Right renal cortex interstitium (tissue), 3 donors: ENCODE data around the gene KLHDC7B. TPM values are rescaled to one million over a fixed set of nuclear protein-coding genes. Genes with fewer than 3 reads are reported as not detected.
"Not testable (repeated sequence)": the region's sequence is repeated elsewhere in the genome, so short reads cannot be mapped to it uniquely, and the experiment has no call there.

Experiments
- DNase-seq, 3 donors: peaks; one replicate each; pipeline ENCODE4 v3.0.0-alpha.2; 2013; ENCODE audit warnings: low read depth in 3 of 3, low spot score in 2 of 3
- polyA plus RNA-seq, 3 donors: library from polyadenylated mRNA; unstranded; fragments of 120-200 nt; gene quantifications; one replicate each; pipeline ENCODE4 v1.2.1, GENCODE V29; 2013; ENCODE audit not compliant: insufficient read length in 3 of 3

Gene KLHDC7B
- polyA plus RNA-seq, 3 donors: 0.04 to 0.86 (median 0.36) TPM

GRCh38 chr22:50516891-50517290 lies 28.8 kb upstream of the KLHDC7B start:
- no peak for DNase-seq

GRCh38 chr22:50517495-50518260 lies 28.0 kb upstream of the KLHDC7B start:
- DNase-seq: no peak

DNA sequence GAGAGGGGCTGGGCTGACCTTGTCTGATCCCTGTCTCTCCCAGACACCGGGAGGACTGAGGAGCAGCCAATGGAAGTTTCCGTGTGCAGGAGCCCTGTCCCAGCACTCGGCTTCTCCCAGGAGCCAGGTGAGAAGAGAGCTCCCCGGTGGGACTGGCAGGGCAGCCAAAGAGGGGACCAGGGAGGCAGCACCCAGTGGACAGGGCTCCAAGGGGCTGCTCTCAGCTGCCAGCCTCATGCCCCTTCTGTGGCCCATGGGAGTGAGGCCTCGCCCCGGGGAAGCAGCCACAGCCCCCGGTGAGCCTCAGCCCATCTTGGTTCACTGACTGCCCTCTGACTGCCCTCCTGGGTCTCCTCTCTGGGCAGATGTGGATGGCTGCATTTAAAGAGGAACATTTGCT lies 27.1 kb upstream of the KLHDC7B start:
- DNase-seq: no peak

DNA sequence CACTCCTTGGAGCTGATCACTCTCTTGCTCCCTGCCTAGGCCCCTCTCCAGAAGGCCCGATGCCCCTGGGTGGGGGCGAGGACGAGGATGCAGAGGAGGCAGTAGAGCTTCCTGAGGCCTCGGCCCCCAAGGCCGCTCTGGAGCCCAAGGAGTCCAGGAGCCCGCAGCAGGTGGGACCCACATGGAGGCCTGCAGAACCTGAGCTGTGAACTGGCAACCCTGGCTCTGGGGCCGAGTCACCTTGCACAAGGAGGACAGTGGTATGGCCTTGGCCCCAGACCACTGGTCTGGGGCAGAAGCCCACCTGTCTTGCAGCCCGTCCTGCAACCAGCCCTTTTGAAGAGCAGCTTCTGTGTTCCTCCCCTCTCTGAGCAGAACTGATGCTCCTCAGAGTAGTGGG lies 26.5 kb upstream of the KLHDC7B start:
- DNase-seq: no peak

DNA sequence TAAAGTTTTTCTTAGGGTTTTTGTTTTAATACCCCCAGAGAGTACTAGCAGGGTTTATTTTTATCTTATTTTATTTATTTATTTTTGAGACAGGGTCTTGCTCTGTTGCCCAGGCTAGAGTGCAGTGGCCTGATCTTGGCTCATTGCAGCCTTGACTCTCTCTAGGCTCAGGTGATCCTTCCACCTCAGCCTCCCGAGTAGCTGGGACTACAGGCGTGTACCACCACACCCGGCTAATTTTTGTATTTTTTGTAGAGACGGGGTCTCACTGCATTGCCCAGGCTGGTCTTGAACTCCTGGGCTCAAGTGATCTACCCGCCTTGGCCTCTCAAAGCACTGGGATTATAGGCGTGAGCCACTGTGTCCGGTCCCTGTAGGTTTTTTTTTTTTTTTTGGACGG lies 25.5 kb upstream of the KLHDC7B start:
- not testable (repeated sequence) for DNase-seq

- no peak for DNase-seq
Measured at GRCh38 chr22:50520826-50521453, 24.8 kb upstream of the KLHDC7B start.

DNA sequence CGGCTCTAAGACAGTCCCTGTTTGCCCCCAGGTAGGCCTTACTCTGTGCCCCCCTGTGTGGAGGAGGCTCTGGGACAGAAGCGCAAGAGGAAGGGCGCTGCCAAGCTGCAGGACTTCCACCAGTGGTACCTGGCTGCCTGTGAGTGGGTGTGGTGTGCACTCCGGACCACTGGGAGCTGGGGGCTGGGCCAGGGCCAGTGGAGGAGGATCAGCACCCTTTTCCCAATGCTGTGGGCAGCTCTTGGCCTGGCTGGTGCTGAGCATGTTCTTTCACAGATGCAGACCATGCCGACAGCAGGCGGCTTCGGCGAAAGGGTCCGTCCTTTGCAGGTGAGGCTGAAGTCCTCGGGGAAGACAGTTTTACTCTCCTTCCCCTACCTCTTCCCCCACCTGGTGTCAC lies 24.0 kb upstream of the KLHDC7B start:
- no peak for DNase-seq

- DNase-seq: no peak
Measured at GRCh38 chr22:50522208-50522805, 23.4 kb upstream of the KLHDC7B start.

- DNase-seq: no peak
Measured at GRCh38 chr22:50522806-50523438, 22.8 kb upstream of the KLHDC7B start.

GRCh38 chr22:50523458-50523805 lies 22.3 kb upstream of the KLHDC7B start:
- no peak for DNase-seq

- no peak for DNase-seq
Measured at GRCh38 chr22:50523806-50524675, 21.7 kb upstream of the KLHDC7B start.

DNA sequence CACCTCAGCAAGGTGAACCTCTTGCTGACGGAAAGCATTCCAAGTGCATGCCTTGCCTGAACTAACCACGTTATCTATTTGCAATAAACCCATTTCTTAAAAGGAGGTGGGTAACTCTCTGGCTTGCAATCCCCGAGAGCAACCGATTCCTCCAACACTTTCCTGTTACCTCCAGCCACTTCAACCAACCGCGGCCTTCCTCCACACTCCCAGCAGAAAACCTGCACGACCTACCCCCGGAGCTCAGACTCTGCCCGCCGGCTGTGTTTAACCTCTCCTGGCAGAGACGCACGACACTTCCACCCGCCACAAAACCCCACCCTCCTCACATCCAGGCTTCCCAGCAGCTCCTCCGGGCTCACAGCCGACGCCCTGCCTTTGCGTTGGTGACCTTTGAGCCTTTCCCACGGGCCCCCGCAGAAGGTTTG lies 21.0 kb upstream of the KLHDC7B start:
- no peak for DNase-seq

DNA sequence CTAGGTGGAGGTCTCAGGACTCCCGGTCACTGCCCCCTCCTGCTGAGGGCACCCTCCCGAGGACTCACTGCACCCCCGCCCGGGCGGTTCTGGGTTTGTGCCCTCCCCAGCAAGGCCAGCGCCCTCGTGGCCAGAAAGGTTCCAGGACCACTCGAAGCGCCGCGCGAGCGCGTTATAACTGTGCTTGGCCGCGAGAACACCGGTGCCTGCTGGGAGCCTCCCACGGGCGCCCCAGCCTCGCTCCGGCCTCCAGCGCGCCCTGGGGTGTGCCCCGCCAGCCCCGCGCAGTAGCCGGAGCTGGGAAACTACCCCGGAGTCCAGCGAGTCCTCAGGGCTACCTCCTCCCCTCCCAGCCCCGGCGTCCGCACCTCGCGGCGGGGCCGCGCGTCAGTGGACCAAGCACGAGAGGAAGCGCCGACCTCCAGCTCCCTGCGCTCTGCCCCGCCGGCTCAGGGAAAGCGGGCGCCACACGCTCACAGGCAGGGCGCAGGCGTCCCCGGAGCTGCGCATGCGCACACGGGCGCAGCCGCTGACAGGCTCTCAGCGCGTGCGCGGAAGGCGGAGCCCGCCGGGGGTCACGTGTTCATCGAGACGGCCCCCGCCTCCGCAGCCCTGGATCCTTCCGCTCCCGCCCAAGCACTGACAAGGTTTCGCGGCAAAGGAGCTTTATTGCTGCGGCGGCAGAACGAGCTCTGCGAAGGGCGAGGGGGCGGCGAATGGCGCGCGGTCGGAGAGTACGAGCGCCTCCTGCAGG lies 20.4 kb upstream of the KLHDC7B start, which contains the start of gene SCO2:
Gene SCO2, minus strand, starts transcription at position 495 of the 754 bp plus-strand sequence. CDS start 1,187 bp downstream, outside the sequence.
- peak; percentile 92 to 95 (median 93) for DNase-seq

- DNase-seq: peak in 1 of 3 donors; percentile 42
Measured at GRCh38 chr22:50525858-50526107, 19.9 kb upstream of the KLHDC7B start.

GRCh38 chr22:50526108-50526833 lies 19.4 kb upstream of the KLHDC7B start:
- DNase-seq: peak in 1 of 3 donors; percentile 53

- DNase-seq: no peak
Measured at GRCh38 chr22:50526834-50527801, 18.6 kb upstream of the KLHDC7B start.

GRCh38 chr22:50527921-50528681 lies 17.6 kb upstream of the KLHDC7B start:
- no peak for DNase-seq
